Uterus (tissue), 2 donors: Measurements from ENCODE around the gene NUP188.

Experiments used
- POLR2A ChIP-seq, 2 donors: fragments of 450-650 bp; IDR thresholded peaks; one replicate each; pipeline ENCODE4 v1.6.1; 2016; ENCODE audit warnings: antibody characterized with exemption in 2 of 2, mild to moderate bottlenecking in 1 of 2, moderate library complexity in 1 of 2
- TF ChIP-seq, protein P1 (sequence below), 4 experiments: fragments of 200-600 bp in 2 of 4; fragments of 450-650 bp in 2 of 4; sonication (generic) in 2 of 4; IDR thresholded peaks; one replicate each; pipeline ENCODE4 v1.5.1; 2016 to 2019; ENCODE audit warnings: antibody characterized with exemption in 4 of 4, mild to moderate bottlenecking in 2 of 4, moderate library complexity in 1 of 4

DNA sequence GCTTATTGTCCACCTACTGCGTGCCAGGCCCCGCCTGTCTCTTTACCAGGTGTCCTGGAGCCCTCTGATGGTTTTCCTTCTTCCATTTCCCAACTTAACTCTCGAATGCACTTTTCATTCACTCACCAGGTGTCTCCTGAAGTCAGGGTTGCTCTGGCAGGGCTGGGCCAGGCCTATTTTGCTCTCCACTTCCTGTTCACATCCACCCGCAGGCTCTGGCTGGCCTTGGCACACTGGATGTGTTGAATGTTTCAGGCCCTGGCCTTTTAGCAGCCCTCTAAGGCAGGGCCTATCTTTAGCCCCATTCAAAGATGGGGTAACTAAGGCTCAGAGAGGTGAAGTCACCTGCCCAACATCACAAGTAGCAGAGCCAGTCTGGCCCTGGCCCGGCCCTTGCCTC, 49.1 kb upstream of the NUP188 start:
- TF ChIP-seq, protein P1, sequence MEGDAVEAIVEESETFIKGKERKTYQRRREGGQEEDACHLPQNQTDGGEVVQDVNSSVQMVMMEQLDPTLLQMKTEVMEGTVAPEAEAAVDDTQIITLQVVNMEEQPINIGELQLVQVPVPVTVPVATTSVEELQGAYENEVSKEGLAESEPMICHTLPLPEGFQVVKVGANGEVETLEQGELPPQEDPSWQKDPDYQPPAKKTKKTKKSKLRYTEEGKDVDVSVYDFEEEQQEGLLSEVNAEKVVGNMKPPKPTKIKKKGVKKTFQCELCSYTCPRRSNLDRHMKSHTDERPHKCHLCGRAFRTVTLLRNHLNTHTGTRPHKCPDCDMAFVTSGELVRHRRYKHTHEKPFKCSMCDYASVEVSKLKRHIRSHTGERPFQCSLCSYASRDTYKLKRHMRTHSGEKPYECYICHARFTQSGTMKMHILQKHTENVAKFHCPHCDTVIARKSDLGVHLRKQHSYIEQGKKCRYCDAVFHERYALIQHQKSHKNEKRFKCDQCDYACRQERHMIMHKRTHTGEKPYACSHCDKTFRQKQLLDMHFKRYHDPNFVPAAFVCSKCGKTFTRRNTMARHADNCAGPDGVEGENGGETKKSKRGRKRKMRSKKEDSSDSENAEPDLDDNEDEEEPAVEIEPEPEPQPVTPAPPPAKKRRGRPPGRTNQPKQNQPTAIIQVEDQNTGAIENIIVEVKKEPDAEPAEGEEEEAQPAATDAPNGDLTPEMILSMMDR (IDR thresholded peaks at IDR 0.05), result no peak
- no peak for TF ChIP-seq POLR2A (IDR thresholded peaks at IDR 0.05)
